ENCODE data around the gene DNAJC22. TPM values are rescaled to one million over a fixed set of nuclear protein-coding genes. Genes with fewer than 3 reads are reported as not detected.

The DNAJC22 gene
- total RNA-seq, 2 experiments from 2014 or later = not detected

DNA sequence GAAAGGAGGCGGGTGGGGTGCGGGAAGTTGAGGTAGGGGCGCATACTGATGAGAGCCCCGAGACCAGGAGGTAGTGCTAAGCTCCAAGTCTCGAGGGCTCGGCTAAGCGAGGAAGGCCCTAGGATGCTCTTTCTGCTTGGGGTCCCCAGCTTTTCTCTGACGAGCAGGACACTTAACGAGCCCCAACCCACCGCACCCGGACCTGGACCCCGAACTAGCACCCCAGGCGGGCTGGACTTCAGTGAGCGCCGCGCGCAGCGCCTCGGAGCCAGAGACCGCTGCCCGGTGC, 5.0 kb upstream of the DNAJC22 start:
- H3K27ac Mint-ChIP-seq = no peak overlapping the region
- DNase-seq = no peak
- peaks cover 89% of the 10 kb centered on the region for H3K27me3 Mint-ChIP-seq
- ChIA-PET CTCF (interaction anchor here (0.8 to 4.0 kb wide), 21 partner anchors 9 to 286 kb away, joined by 3 to 32 read pairs (median 4); partner anchors contain the start of genes PRPH, SPATS2 and TROAP), POLR2A (no interaction called here)
- no peaks in the 10 kb centered on the region for H3K9me3 Mint-ChIP-seq
- peaks cover 34% of the 10 kb centered on the region for H3K4me1 Mint-ChIP-seq
- H3K36me3 Mint-ChIP-seq (ENCODE audit: low read depth) = no peaks in the 10 kb centered on the region
- peak overlapping the region; percentile 13 for H3K4me3 Mint-ChIP-seq

DNA sequence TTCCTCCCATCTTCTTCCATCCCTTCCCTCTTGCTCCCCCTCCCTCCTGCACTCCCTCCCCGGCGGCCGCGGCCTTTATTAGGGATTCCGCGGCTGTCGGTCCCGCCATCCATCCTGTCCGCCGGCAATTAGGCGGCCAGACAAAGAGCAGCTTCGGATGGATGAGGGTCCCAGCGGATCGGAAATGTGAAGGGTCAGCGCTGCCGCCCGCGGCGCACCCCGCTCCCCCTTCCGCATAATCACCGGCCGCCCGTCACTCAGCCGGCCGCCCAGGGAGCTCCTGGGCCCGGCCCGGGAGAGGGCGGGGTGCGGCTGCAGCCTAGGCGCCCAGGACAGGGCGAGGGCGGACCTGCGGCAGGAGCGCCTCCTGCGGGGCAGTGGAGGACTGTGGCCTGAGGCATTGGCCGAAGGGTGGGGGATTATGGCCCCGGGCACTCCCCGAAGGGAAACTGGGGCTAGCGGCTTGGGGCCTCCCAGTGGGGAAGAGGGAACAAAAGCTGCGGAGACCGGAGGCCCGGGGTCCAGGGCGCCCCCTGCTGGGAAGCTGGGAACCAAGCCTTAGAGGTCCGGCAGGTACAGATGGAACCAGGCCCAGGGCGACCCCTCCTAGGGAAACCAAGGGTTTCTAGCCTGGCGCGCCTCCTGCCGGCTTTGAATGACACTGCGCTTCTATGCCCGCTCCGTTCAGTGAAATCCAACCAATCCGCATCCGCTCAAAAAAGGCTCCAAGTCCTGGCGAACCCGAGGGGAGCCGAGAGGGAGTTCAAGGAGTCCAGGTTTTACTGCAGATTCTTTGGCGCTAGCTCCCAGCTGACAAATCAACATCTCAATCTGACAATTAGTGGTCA, 4.4 kb upstream of the DNAJC22 start:
- ChIA-PET POLR2A (no interaction called here), CTCF (interaction anchor here (0.6 to 4.0 kb wide), 25 partner anchors 10 to 287 kb away, joined by 3 to 32 read pairs (median 4); partner anchors contain the start of genes PRPH, SPATS2 and TROAP)
- Mint-ChIP-seq H3K27me3 (peaks cover 89% of the 10 kb centered on the region), H3K36me3 (ENCODE audit: low read depth) (no peaks in the 10 kb centered on the region), H3K9me3 (no peaks in the 10 kb centered on the region), H3K4me1 (peaks cover 34% of the 10 kb centered on the region), H3K27ac (no peak overlapping the region), H3K4me3 (peak overlapping the region; percentile 27)
- DNase-seq = peak; percentile 75

DNA sequence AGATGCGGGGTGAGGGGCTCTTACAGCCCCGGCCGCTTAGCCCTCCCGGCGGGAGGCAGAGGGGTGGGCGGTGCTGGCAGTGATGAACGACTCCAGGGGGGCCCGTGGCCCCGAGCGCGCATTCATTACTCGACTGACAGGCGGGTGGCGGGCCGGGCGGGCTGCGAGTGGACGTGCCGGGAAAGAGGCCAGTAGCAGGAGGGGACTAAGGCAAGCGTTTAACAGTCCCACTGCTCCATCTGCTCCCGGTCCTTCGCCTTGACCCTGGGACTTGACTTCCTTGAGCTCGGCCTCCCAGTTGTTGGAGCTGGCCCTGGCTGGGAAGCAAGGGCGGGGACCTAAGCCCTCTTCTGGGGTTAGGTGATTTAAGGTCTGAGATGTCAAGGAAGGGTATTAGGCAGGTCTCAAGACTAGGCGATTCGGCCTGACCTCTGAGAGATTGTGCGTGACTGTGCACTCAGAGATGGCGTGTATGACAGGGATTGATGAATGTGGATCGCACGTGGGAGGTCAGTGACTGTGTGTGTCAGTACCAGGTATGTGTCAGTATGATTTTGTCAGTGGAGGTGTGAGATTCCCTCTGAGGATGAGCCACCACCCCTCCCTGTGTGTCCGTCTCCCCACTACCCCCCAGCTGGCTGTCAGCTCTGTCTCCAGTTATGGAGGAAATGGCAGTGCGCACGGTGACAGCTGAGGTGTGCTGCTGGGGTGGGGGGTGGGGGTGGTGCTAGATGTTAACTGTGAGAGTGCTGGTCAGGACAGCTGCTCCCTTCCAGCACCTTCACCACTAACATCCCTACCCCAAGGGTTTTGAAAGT, 3.6 kb upstream of the DNAJC22 start:
- Mint-ChIP-seq H3K27ac (no peak overlapping the region), H3K4me1 (peaks cover 27% of the 10 kb centered on the region), H3K27me3 (peaks cover 85% of the 10 kb centered on the region), H3K36me3 (ENCODE audit: low read depth) (no peaks in the 10 kb centered on the region), H3K9me3 (no peaks in the 10 kb centered on the region), H3K4me3 (peak overlapping the region; percentile 27)
- POLR2A ChIA-PET = no interaction called here
- CTCF ChIA-PET = interaction anchor here (0.6 to 4.0 kb wide), 16 partner anchors 11 to 1707 kb away, joined by 3 to 32 read pairs (median 6); partner anchors contain the start of genes PRPH, SPATS2 and TROAP
- DNase-seq = no peak

DNA sequence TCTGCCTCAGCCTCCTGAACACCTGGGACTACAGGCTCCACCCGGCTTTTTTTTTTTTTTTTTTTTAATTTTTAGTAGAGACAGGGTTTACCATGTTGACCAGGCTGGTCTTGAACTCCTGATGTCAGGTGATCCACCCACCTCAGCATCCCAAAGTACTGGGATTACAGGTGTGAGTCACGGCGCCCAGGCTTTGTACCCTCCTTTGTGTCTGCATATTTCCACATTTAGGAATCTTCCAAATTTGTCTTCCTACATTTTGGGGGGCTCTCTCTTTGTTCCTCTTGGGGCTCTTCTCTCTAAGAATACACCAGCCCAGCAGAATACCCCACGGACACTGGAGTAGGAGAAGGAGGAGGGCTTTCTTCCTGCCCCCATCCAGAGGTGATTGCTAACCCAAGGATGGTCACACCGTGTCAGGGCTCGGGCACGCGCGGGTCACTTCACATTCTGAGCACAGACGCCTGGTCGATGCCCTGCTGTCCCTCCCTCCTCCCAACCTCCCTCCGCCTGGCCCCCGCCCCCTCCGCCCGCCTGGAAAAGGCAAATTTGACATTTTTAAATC, 2.1 kb upstream of the DNAJC22 start:
- POLR2A ChIA-PET = no interaction called here

GRCh38 chr12:49345051-49345824, 1.4 kb upstream of the DNAJC22 start:
- CTCF ChIA-PET = interaction anchor here (2.5 to 4.7 kb wide), 4 partner anchors 13 to 167 kb away, joined by 22 to 47 read pairs (median 35); partner anchors contain the start of gene PRPH
- DNase-seq = no peak
- no peaks in the 10 kb centered on the region for H3K36me3 Mint-ChIP-seq (ENCODE audit: low read depth)
- H3K27ac Mint-ChIP-seq = no peak overlapping the region
- POLR2A ChIA-PET = no interaction called here
- no peaks in the 10 kb centered on the region for H3K9me3 Mint-ChIP-seq
- H3K4me3 Mint-ChIP-seq = no peak overlapping the region
- peaks cover 27% of the 10 kb centered on the region for H3K4me1 Mint-ChIP-seq
- H3K27me3 Mint-ChIP-seq = peaks cover 79% of the 10 kb centered on the region

More for the DNA sequence above, 2.1 kb upstream of the DNAJC22 start:
- Mint-ChIP-seq H3K4me3 (no peak overlapping the region), H3K9me3 (no peaks in the 10 kb centered on the region), H3K27ac (no peak overlapping the region), H3K27me3 (peaks cover 81% of the 10 kb centered on the region), H3K4me1 (peaks cover 27% of the 10 kb centered on the region), H3K36me3 (ENCODE audit: low read depth) (no peaks in the 10 kb centered on the region)
- DNase-seq = no peak
- CTCF ChIA-PET = interaction anchor here (3.9 to 4.0 kb wide), 2 partner anchors 12 to 48 kb away, joined by 30 to 32 read pairs; partner anchors contain the start of gene PRPH

DNA sequence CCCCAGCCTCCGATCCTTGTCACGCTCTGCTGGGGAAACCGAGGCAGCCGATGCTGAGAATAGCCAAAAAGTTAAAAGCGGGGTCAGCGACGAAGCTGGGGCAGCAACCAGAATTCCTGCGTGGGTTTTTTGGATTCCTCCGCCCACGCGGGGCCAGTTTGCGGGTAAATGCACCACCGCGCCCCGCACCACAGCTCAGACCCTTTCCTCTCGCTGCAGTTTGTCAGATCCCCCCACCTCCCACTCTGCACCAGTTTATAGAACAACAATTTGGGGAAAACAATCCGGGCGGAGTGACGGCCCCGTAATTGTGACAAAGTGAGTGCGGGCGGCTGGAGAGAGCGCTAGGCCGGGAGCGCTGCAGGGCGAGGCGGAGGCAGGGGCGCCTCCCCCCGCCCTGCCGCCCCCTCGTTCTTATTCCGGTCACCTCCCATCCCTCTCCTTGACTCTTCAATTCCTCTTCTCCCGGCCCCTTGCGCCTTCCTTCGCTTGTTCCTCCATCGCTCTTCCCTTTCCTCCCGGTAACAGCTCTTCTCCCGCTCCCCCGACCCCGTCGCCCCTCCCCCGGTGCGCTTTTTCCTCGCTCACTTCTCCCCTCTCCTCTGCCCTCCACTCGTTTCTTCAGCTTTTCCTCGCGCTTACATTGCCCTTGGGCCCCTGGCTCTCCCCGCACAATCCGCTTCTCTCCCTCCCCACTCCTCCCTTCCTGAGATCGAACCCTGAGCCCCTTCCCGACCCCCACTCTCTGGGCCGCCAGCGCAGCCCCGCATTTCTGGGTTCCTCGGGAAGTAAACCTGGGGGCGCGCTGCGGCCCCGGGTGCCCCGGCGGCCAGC, 646 bp upstream of the DNAJC22 start:
- Mint-ChIP-seq H3K36me3 (ENCODE audit: low read depth) (no peaks in the 10 kb centered on the region), H3K27me3 (peaks cover 75% of the 10 kb centered on the region), H3K9me3 (no peaks in the 10 kb centered on the region), H3K4me1 (peaks cover 27% of the 10 kb centered on the region), H3K27ac (no peak overlapping the region), H3K4me3 (no peak overlapping the region)
- ChIA-PET CTCF (interaction anchor here (0.5 to 4.7 kb wide), 14 partner anchors 9 to 268 kb away, joined by 3 to 47 read pairs (median 14); partner anchors contain the start of genes C1QL4, PRPH, SPATS2 and TROAP), POLR2A (no interaction called here)
- DNase-seq = no peak

- no peaks in the 10 kb centered on the region for H3K36me3 Mint-ChIP-seq (ENCODE audit: low read depth)
- ChIA-PET POLR2A (interaction anchor here (0.6 kb wide), 1 partner anchor 56 kb away, joined by 6 read pairs; no protein-coding TSS in a partner anchor), CTCF (interaction anchor here (0.6 to 4.7 kb wide), 32 partner anchors 8 to 877 kb away, joined by 3 to 47 read pairs (median 5); partner anchors contain the start of genes C1QL4, CERS5, PRPH and SPATS2)
These were observed 864 bp downstream of the DNAJC22 start for GRCh38 chr12:49347311-49348193.

GRCh38 chr12:49348781-49349180, 2.1 kb downstream of the DNAJC22 start:
- POLR2A ChIA-PET = no interaction called here

More at GRCh38 chr12:49347311-49348193, 864 bp downstream of the DNAJC22 start:
- Mint-ChIP-seq H3K27me3 (peaks cover 66% of the 10 kb centered on the region), H3K27ac (no peak overlapping the region), H3K4me3 (peak overlapping the region; percentile 48), H3K4me1 (peaks cover 25% of the 10 kb centered on the region), H3K9me3 (no peaks in the 10 kb centered on the region)
- peak; percentile 75 for DNase-seq

DNA sequence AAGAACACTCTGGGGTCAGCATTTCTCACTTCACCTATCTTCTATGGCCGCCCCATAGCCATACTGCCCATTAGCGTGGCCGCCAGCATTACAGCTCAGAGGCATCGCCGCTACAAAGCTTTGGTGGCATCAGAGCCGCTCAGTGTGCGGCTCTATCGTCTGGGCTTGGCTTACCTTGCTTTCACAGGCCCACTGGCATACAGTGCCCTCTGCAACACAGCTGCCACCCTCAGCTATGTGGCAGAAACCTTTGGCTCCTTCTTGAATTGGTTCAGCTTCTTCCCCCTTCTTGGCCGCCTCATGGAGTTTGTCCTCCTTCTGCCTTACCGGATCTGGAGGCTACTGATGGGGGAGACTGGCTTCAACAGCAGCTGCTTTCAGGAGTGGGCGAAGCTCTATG, 2.6 kb downstream of the DNAJC22 start:
- ChIA-PET POLR2A (no interaction called here), CTCF (interaction anchor here (1.5 to 4.7 kb wide), 4 partner anchors 8 to 219 kb away, joined by 3 to 47 read pairs (median 26); partner anchors contain the start of genes PRPH and TROAP)
- Mint-ChIP-seq H3K27ac (no peak overlapping the region), H3K4me1 (peaks cover 15% of the 10 kb centered on the region), H3K36me3 (ENCODE audit: low read depth) (no peaks in the 10 kb centered on the region), H3K27me3 (peaks cover 63% of the 10 kb centered on the region), H3K4me3 (no peak overlapping the region), H3K9me3 (no peaks in the 10 kb centered on the region)
- no peak for DNase-seq

More at GRCh38 chr12:49348781-49349180, 2.1 kb downstream of the DNAJC22 start:
- Mint-ChIP-seq H3K36me3 (ENCODE audit: low read depth) (no peaks in the 10 kb centered on the region), H3K27me3 (peaks cover 67% of the 10 kb centered on the region), H3K4me1 (peaks cover 15% of the 10 kb centered on the region), H3K4me3 (no peak overlapping the region), H3K27ac (no peak overlapping the region), H3K9me3 (no peaks in the 10 kb centered on the region)
- CTCF ChIA-PET = interaction anchor here (3.1 to 4.7 kb wide), 4 partner anchors 9 to 164 kb away, joined by 17 to 47 read pairs (median 35); partner anchors contain the start of genes PRPH and TROAP
- DNase-seq = no peak

GRCh38 chr12:49352351-49352750, 5.7 kb downstream of the DNAJC22 start:
- ChIA-PET CTCF (interaction anchor here (0.9 to 1.4 kb wide), 4 partner anchors 10 to 228 kb away, joined by 3 to 6 read pairs (median 4); partner anchors contain the start of genes C1QL4 and SPATS2), POLR2A (no interaction called here)
- DNase-seq = no peak
- Mint-ChIP-seq H3K9me3 (no peaks in the 10 kb centered on the region), H3K36me3 (ENCODE audit: low read depth) (no peaks in the 10 kb centered on the region), H3K4me3 (no peak overlapping the region), H3K27me3 (peaks cover 52% of the 10 kb centered on the region), H3K4me1 (peaks cover under 1% of the 10 kb centered on the region), H3K27ac (no peak overlapping the region)

All from activated CD4-positive, alpha-beta T cell treated with anti-CD3 and anti-CD28 coated beads, Interleukin-2, amount 10 ng/mL, durations not matched to agents 7 days and 5 days (primary cell).